Osteoblast (primary cell): Measurements from ENCODE around the gene SERPINF2. TPM values are rescaled to one million over a fixed set of nuclear protein-coding genes. Genes with fewer than 3 reads are reported as not detected.
A peak's percentile ranks its signal among the peaks of the same experiment; 100 is the strongest.

Experiments used
- DNase-seq: peaks from one replicate; pipeline ENCODE4 v3.0.0; 2011; ENCODE audit warnings: low spot score, mixed read lengths; ENCODE audit not compliant: insufficient read length; ENCODE audit errors: missing footprints
- H2AFZ ChIP-seq: 2 replicates; pipeline ENCODE4 v1.6.0; 2011; ENCODE audit warnings: mild to moderate bottlenecking, low read length
- H3K27ac ChIP-seq: 2 replicates; pipeline ENCODE4 v1.5.1; 2011; ENCODE audit warnings: mild to moderate bottlenecking, low read depth, low read length, moderate library complexity
- H3K27me3 ChIP-seq: 2 replicates; pipeline ENCODE4 v1.6.0; 2012; ENCODE audit warnings: mild to moderate bottlenecking, control low read depth, inconsistent platforms, low read length, moderate library complexity; ENCODE audit not compliant: insufficient read depth
- H3K36me3 ChIP-seq: 2 replicates; pipeline ENCODE4 v1.5.1; 2011; ENCODE audit warnings: mild to moderate bottlenecking, low read length, control low read depth, moderate library complexity; ENCODE audit not compliant: insufficient read depth
- H3K4me1 ChIP-seq: 2 replicates; pipeline ENCODE4 v1.5.1; 2011; ENCODE audit warnings: mild to moderate bottlenecking, low read length, control low read depth, moderate library complexity; ENCODE audit not compliant: insufficient read depth
- H3K4me2 ChIP-seq: 2 replicates; pipeline ENCODE4 v1.6.0; 2011; ENCODE audit warnings: mild to moderate bottlenecking, low read length; ENCODE audit not compliant: insufficient read depth
- H3K4me3 ChIP-seq: fragments of 200-600 bp; sonication (generic); 3 replicates; pipeline ENCODE4 v1.5.1; 2012; ENCODE audit warnings: mild to moderate bottlenecking, low read length, inconsistent platforms; ENCODE audit not compliant: insufficient read depth
- H3K79me2 ChIP-seq: 2 replicates; pipeline ENCODE4 v1.6.0; 2012; ENCODE audit warnings: mild to moderate bottlenecking, low read length, control low read depth, inconsistent platforms; ENCODE audit not compliant: insufficient read depth
- H3K9me3 ChIP-seq: 2 replicates; pipeline ENCODE4 v1.5.1; 2011; ENCODE audit warnings: low read depth, low read length, control low read depth
- H4K20me1 ChIP-seq: 2 replicates; pipeline ENCODE4 v1.6.0; 2012; ENCODE audit warnings: mild to moderate bottlenecking, low read length, control low read depth; ENCODE audit not compliant: insufficient read depth
- CTCF ChIP-seq: IDR thresholded peaks from 2 replicates; pipeline ENCODE4 v1.5.1; 2011; ENCODE audit warnings: mild to moderate bottlenecking, low read depth, low read length, moderate library complexity; ENCODE audit errors: extremely low read depth
- total RNA-seq: library from RNA; depleted of rRNA; stranded (reverse); fragments of >200 nt; gene quantifications from 2 replicates; pipeline ENCODE4 v1.2.3, GENCODE V29; 2012

The SERPINF2 gene
- total RNA-seq, 1 donor: under 0.01 TPM

DNA sequence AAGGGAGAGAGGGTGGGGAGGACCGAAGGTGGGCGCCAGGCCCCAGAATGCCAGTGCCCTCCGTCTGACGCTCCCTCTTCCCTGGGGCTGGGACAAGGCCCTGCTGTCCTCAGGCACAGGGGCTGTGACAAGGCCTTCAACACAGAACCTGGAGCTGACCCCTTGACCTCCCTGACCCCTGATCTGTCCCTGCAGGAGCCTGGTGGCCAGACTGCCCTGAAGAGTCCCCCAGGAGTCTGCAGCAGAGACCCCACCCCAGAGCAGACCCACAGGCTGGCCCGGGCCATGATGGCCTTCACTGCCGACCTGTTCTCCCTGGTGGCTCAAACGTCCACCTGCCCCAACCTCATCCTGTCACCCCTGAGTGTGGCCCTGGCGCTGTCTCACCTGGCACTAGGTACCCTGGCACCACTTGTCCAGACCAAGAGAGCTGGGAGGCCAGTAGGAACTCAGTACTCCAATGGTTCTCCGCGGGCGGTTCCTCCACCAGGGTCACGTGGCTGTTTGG lies 2.9 kb downstream of the SERPINF2 start:
- H3K4me1 ChIP-seq: no peaks in the 10 kb centered on the region
- H3K27me3 ChIP-seq: no peaks in the 10 kb centered on the region
- no peak overlapping the region for H3K27ac ChIP-seq
- no peak overlapping the region for H3K4me2 ChIP-seq
- H3K36me3 ChIP-seq: no peaks in the 10 kb centered on the region
- H3K4me3 ChIP-seq: no peak overlapping the region
- no peak for TF ChIP-seq CTCF
- H2AFZ ChIP-seq: no peak overlapping the region
- no peaks in the 10 kb centered on the region for H3K79me2 ChIP-seq
- no peaks in the 10 kb centered on the region for H4K20me1 ChIP-seq
- peak; percentile 75 for DNase-seq
- H3K9me3 ChIP-seq: no peaks in the 10 kb centered on the region

DNA sequence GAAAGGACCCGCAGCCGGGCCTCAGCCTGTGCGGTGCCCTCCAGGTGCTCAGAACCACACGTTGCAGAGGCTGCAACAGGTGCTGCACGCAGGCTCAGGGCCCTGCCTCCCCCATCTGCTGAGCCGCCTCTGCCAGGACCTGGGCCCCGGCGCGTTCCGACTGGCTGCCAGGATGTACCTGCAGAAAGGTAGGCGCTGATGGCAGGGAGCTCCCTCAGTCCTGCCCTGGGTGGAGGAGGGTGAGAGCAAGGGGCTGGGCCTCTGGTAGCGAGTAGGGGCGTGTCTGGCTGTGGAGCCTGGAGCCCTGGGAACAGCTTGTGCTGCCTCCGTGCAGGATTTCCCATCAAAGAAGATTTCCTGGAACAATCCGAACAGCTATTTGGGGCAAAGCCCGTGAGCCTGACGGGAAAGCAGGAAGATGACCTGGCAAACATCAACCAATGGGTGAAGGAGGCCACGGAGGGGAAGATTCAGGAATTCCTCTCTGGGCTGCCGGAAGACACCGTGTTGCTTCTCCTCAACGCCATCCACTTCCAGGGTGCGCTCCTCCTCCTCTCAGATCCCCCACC lies 4.4 kb downstream of the SERPINF2 start:
- peak; percentile 78 for DNase-seq
- no peak overlapping the region for H2AFZ ChIP-seq
- no peak overlapping the region for H3K4me3 ChIP-seq
- no peaks in the 10 kb centered on the region for H3K9me3 ChIP-seq
- H3K36me3 ChIP-seq: no peaks in the 10 kb centered on the region
- no peaks in the 10 kb centered on the region for H4K20me1 ChIP-seq
- no peaks in the 10 kb centered on the region for H3K79me2 ChIP-seq
- H3K4me1 ChIP-seq: no peaks in the 10 kb centered on the region
- no peaks in the 10 kb centered on the region for H3K27me3 ChIP-seq
- no peak for TF ChIP-seq CTCF
- no peak overlapping the region for H3K27ac ChIP-seq
- no peak overlapping the region for H3K4me2 ChIP-seq

GRCh38 chr17:1750628-1751027 lies 8.0 kb downstream of the SERPINF2 start:
- Histone ChIP-seq H4K20me1 (no peaks in the 10 kb centered on the region), H3K4me3 (no peak overlapping the region), H3K9me3 (no peaks in the 10 kb centered on the region), H3K79me2 (no peaks in the 10 kb centered on the region), H3K4me1 (no peaks in the 10 kb centered on the region), H3K27ac (no peak overlapping the region), H2AFZ (no peak overlapping the region), H3K36me3 (no peaks in the 10 kb centered on the region), H3K27me3 (peaks cover 4% of the 10 kb centered on the region), H3K4me2 (no peak overlapping the region)
- TF ChIP-seq CTCF: no peak
- DNase-seq: peak; percentile 72

GRCh38 chr17:1752425-1753262 lies 10.0 kb downstream of the SERPINF2 start:
- Histone ChIP-seq H3K4me3 (no peak overlapping the region), H4K20me1 (no peaks in the 10 kb centered on the region), H3K36me3 (no peaks in the 10 kb centered on the region), H3K4me1 (no peaks in the 10 kb centered on the region), H3K9me3 (no peaks in the 10 kb centered on the region), H2AFZ (no peak overlapping the region), H3K4me2 (no peak overlapping the region), H3K79me2 (no peaks in the 10 kb centered on the region), H3K27me3 (peaks cover 4% of the 10 kb centered on the region), H3K27ac (no peak overlapping the region)
- no peak for TF ChIP-seq CTCF
- peak; percentile 91 for DNase-seq
